HUDEP-2 (cell line): Measurements from ENCODE around the gene HOXA5.

Experiments
- DNase-seq, 76 experiments: peaks; one replicate each; lab custom pipeline; 2025; ENCODE audit not compliant: unreplicated experiment in 76 of 76; lab: John Stamatoyannopoulos, UW

The HOXA5 gene

DNA sequence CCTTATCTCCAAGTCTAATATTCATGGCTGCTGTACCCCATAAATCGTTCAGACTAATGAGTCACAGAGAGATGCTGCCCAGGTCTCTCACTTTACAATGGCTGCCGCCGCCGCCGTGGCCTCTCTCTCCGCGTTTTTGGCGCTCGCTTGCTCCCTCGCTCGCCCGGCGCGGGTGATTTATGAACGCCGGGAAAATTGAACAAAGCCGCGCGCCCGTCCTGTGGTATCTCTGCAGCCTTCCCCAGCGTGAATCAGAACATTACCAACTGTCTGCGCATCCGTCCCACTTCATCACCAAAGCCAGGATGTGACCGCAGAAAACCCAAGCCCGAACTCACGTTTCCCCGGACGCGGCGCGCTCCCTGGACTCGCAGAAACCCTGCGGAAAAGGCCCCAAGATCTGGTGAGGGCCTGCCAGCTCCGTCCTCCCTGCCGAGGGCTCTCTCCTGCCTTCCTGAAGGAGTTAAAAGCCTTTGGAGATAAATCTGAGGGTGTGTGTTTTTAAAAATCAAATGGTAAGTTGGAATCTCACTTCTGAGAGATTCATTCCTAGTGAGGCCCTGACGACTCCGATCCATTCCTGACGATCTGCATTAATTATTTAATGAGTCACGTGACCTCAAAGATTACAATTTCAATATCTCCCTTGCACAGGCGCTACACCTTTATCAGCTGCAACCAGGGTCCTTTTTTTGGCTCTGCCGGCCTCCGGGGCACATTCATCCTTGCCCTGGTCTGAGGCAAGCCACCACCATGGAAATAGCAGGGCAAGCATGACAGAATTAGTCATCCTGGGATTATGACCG, 19.2 kb downstream of the HOXA5 start:
- no peak for DNase-seq

DNA sequence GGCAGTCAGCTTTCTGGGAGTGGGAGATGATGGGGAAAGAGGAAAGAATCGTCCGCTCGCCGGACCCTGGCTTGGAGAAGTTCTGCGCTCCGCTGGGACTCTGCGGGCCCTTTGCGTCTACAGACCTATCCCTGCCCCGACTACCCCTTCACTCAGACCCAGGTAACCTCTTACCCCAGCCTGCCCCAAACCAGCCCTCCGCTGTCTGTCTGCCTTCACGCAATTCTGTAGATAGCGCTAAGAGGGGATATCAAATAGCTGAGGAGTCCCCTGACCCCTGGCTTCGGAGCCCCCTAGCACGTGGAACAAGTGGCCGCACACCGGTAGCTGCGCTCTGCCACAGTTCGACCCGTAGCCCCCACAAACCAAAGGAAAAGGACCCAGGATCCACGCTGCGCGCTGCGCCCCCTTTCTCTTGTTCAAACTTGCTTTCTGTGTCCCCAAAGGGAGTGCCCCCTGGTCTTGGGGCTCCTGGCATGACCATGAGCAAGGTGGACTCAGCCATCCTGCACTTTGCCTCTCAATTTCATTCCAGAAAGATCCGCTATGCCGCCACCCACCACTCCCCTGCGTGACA, 19.9 kb downstream of the HOXA5 start:
- DNase-seq, result no peak

GRCh38 chr7:27123007-27123476, 20.4 kb downstream of the HOXA5 start:
- no peak for DNase-seq

GRCh38 chr7:27122077-27122910, 21.2 kb downstream of the HOXA5 start:
- no peak for DNase-seq

- no peak for DNase-seq
These were observed 21.8 kb downstream of the HOXA5 start for GRCh38 chr7:27121684-27122076.

DNA sequence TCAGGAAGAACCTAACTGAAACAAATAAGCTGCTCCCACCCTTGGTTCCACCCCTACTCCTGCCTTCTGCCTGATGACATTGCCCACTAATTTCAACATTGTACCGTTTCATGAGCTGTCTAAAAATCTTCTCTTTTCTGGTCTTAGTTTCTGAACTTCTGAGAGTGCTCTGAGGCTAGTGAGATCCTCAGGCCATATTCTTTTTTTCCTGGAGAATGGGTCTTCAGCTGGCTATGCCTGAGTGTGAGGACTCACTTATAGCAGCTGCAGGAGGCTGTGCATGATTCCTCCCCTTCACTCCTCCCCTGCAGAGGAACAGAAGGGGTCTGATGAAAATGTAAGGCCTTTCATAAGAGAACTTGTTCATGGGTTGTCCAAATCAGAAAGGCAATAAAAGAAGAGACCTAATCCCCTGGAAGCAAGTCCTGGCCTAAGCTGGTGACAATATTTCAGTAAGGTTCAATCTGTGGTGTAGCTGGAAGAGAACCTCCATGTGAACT, 24.0 kb downstream of the HOXA5 start:
- DNase-seq, result no peak

DNA sequence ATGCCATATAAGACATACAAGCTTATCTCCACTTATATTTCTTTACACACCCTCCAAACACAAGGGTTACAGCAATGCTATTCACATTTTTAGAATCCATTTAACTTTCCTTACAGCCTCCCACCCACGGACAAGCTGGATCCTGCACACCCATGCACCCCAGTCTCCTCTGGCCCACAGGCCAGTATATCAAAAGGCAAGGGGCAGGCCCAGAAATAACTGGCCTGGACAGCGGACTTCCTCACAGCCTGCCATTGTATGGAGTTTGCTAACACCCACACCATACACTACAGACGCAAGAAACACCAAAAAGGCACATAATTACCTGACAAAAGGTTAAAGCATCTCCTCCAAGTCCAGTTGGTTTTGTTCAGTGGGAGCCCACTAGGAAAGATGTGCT, 24.9 kb downstream of the HOXA5 start:
- DNase-seq, result no peak

DNA sequence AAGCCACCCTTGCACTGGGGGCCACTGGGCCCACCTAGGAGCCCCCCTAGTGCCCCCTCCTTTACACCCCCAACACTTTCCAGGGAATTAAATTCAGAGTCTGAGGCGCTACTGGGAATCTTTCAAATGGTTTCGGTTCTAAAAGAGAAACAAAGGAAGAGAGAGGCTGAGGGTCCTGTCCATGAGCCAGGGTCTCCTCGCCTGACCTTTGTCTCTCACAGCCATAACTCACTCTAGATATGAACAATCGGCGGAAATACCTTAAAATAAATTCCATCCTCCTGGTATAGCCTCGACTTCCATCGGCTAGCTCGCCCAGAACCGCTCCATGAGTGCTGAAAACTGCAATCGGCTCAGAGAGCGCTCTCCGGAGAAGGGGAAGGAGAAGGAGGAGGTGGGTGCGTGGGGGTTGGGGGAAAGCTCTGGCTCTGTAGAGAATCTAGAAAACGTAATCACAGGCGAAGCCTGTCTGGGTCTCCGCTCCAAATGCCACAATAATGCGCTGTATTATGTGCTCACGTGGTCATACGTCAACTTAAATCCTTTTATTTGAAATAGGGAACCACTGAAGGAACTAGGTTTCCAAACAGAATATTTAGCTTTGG, 25.5 kb downstream of the HOXA5 start:
- DNase-seq, result no peak

GRCh38 chr7:27116962-27117886, 26.3 kb downstream of the HOXA5 start:
- no peak for DNase-seq

GRCh38 chr7:27116031-27116961, 27.2 kb downstream of the HOXA5 start:
- no peak for DNase-seq

DNA sequence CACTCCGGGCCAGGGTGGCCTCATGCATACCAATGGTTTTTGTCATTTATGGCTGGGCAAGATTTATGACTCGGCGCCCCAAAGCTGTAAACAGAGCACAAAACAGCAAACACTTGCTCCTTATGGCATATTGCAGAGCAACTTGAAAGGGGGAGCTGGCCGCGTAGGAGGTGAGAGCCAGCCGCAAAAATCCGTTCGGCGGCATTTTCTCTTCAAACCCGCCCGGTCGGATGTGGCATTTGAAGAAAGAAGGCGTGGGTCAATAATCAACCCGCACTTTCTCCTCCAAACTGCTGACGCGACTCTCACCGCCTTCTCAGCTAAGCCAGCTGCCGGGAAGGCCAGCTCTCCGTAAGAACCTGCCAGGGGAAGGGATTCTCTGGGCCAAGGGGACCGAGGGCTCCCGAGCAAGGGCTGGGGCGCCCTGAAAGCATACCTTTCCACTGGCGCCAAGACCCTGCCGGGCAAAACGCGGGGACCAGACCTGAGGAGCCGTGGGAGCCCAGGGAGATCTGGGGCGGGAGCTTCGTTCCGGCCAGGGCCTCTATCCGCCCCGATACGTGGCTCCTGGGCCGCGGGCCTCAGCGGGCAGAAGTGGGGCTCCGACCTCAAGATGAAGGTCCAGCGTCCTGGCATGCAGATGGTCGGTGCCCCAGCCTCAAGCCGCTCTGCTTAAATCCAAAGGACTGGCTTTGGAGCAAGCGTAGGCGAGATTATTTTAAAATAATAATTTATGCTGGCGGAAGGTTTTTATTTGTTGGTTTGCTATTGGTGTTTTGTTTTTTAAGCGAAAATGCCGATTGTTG, 28.1 kb downstream of the HOXA5 start:
- DNase-seq, result no peak

DNA sequence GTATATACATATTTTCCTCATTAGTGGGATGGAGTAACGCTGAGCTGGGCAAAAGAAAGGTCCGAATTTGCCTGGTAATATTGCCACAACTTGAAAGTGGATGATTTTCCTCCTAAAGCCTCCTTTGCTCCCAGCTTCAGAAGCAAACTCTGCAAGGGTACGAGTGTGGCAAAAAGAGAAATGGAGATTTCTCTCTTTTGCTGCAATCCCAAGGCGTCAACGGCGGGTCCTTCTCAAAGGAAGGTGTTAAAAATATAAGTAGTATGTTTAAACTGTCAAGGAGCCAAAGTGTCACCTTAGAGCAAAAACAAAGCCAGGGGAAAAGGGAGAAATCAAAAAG, 28.6 kb downstream of the HOXA5 start:
- DNase-seq, result no peak

GRCh38 chr7:27113991-27114769, 29.3 kb downstream of the HOXA5 start:
- no peak for DNase-seq

DNA sequence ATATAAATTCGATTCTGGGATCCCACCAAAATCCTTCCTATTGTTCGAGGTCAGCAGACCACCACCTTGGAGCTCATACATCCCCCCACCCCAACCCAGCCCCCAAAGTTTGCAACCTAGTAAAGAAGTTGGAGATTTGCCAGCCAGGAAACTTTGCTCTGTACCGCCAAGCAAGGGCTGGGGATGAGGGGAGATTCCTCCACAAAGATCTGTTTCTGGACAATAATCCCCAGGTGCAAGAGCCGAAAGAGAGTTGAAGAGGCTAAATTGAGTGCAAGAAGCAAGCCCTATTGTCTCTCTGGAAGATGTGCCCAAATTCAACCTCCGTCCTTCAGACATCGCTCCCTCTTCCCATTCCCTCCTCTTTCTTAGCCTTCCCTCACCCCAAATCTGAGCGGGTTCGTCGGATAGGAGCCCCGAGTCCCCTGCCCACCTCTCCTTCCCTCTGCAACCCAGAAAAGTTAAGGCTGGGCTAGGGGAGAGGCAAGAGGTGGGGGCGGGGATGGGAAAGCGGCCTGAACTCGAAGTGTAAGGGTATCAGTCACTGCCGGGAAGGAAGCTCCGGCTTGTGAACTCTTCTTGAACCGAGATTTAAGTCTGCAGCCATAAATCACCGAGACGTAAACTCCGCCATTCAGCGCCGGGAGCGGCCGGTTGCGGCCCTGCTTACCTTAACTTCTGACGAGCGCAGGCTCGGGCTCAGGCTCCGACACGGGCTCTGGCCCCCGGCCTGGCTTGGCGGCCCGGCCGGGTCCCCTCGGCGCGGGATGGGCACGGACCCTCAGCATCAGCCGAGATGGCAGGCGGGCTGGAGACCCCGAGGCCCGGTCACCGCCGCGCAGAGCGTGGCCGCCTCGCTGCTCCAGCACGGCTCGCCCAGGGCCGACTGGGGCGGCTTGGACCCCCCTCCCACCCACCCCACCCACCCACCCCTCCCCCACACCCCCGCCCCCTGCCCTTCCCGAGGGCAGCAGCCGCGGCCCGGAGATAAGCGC, 30.2 kb downstream of the HOXA5 start:
- no peak for DNase-seq

DNA sequence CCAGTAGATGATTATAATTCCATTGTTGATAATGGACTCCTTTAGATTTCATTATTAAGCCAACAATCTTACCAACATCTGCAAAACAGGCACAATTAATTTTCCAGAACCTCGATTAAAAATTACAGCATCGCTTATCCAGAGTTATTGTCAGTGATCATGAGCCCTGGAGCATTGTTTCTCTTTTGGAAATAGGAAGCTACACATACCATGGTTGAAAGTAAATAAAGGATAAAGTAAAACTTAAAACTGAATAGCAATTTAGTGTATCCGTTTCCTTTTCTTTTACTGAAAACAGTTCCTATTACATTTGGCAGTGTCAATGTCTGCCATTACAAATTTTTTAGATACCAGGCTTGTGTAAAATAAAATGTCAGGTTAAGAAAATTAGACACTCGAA, 31.1 kb downstream of the HOXA5 start:
- no peak for DNase-seq

- no peak for DNase-seq
These were observed 31.7 kb downstream of the HOXA5 start for GRCh38 chr7:27111751-27112277.
